ENCODE results near the gene TPCN2. TPM values are rescaled to one million over a fixed set of nuclear protein-coding genes. Genes with fewer than 3 reads are reported as not detected.
"Not testable (repeated sequence)": the region's sequence is repeated elsewhere in the genome, so short reads cannot be mapped to it uniquely, and the experiment has no call there.

The TPCN2 gene
- total RNA-seq, 2 experiments from 2014 or later: 16.0 to 17.0 TPM

- ATAC-seq: no peak
- intact Hi-C loops (cut with micrococcal nuclease): no loop called here
- POLR2A ChIA-PET: no interaction called here
Measured at GRCh38 chr11:69071956-69072355, 23.2 kb downstream of the TPCN2 start.

GRCh38 chr11:69073469-69073868, 24.7 kb downstream of the TPCN2 start:
- intact Hi-C loops (cut with micrococcal nuclease): no loop called here
- TF ChIP-seq CTCF (IDR thresholded peaks at IDR 0.05): no peak
- no peaks in the 10 kb centered on the region for H3K27me3 Mint-ChIP-seq
- ATAC-seq (no peak), DNase-seq (no peak)
- no peak overlapping the region for H3K27ac Mint-ChIP-seq
- no peaks in the 10 kb centered on the region for H3K4me1 Mint-ChIP-seq (ENCODE audit: low read depth)
- no peaks in the 10 kb centered on the region for H3K9me3 Mint-ChIP-seq
- H3K4me3 Mint-ChIP-seq: no peak overlapping the region
- POLR2A ChIA-PET: no interaction called here
- CTCF ChIA-PET: no interaction called here
- no peaks in the 10 kb centered on the region for H3K36me3 Mint-ChIP-seq (ENCODE audit: low read depth)

More at GRCh38 chr11:69071956-69072355, 23.2 kb downstream of the TPCN2 start:
- Mint-ChIP-seq H3K9me3 (no peaks in the 10 kb centered on the region), H3K27me3 (no peaks in the 10 kb centered on the region), H3K27ac (no peak overlapping the region), H3K4me3 (no peak overlapping the region), H3K4me1 (ENCODE audit: low read depth) (no peaks in the 10 kb centered on the region), H3K36me3 (ENCODE audit: low read depth) (no peaks in the 10 kb centered on the region)
- TF ChIP-seq CTCF (IDR thresholded peaks at IDR 0.05): no peak
- CTCF ChIA-PET: no interaction called here
- DNase-seq: no peak

- H3K4me3 Mint-ChIP-seq: no peak overlapping the region
- H3K4me1 Mint-ChIP-seq (ENCODE audit: low read depth): peaks cover 3% of the 10 kb centered on the region
- DNase-seq: no peak
- H3K9me3 Mint-ChIP-seq: no peaks in the 10 kb centered on the region
- no peak overlapping the region for H3K27ac Mint-ChIP-seq
- intact Hi-C loops (cut with micrococcal nuclease): no loop called here
- no peak for ATAC-seq
- TF ChIP-seq CTCF (IDR thresholded peaks at IDR 0.05): no peak
- H3K27me3 Mint-ChIP-seq: no peaks in the 10 kb centered on the region
- POLR2A ChIA-PET: no interaction called here
- CTCF ChIA-PET: no interaction called here
- peaks cover 3% of the 10 kb centered on the region for H3K36me3 Mint-ChIP-seq (ENCODE audit: low read depth)
Measured at GRCh38 chr11:69074375-69075140, 25.8 kb downstream of the TPCN2 start.

GRCh38 chr11:69075421-69076128, 26.8 kb downstream of the TPCN2 start:
- peaks cover 3% of the 10 kb centered on the region for H3K36me3 Mint-ChIP-seq (ENCODE audit: low read depth)
- H3K27ac Mint-ChIP-seq: no peak overlapping the region
- H3K27me3 Mint-ChIP-seq: no peaks in the 10 kb centered on the region
- CTCF ChIA-PET: no interaction called here
- no peaks in the 10 kb centered on the region for H3K9me3 Mint-ChIP-seq
- POLR2A ChIA-PET: no interaction called here
- H3K4me3 Mint-ChIP-seq: no peak overlapping the region
- peaks cover 12% of the 10 kb centered on the region for H3K4me1 Mint-ChIP-seq (ENCODE audit: low read depth)
- no peak for TF ChIP-seq CTCF (IDR thresholded peaks at IDR 0.05)
- ATAC-seq: no peak
- DNase-seq: no peak
- intact Hi-C loops (cut with micrococcal nuclease): no loop called here

GRCh38 chr11:69076129-69076791, 27.5 kb downstream of the TPCN2 start:
- H3K4me3 Mint-ChIP-seq: no peak overlapping the region

GRCh38 chr11:69076977-69077376, 28.2 kb downstream of the TPCN2 start:
- H3K4me3 Mint-ChIP-seq; intact Hi-C loops (cut with micrococcal nuclease); POLR2A ChIA-PET; H3K9me3 Mint-ChIP-seq; H3K27ac Mint-ChIP-seq; H3K36me3 Mint-ChIP-seq (ENCODE audit: low read depth); CTCF ChIA-PET; ATAC-seq; DNase-seq; H3K27me3 Mint-ChIP-seq: not testable (repeated sequence)
- H3K4me1 Mint-ChIP-seq (ENCODE audit: low read depth): peaks cover 14% of the 10 kb centered on the region

More at GRCh38 chr11:69076129-69076791, 27.5 kb downstream of the TPCN2 start:
- H3K4me1 Mint-ChIP-seq (ENCODE audit: low read depth): peaks cover 14% of the 10 kb centered on the region
- no peak for DNase-seq
- POLR2A ChIA-PET: no interaction called here
- peaks cover 5% of the 10 kb centered on the region for H3K36me3 Mint-ChIP-seq (ENCODE audit: low read depth)
- H3K27ac Mint-ChIP-seq: no peak overlapping the region
- CTCF ChIA-PET: no interaction called here
- TF ChIP-seq CTCF (IDR thresholded peaks at IDR 0.05): no peak
- H3K27me3 Mint-ChIP-seq: no peaks in the 10 kb centered on the region
- no peaks in the 10 kb centered on the region for H3K9me3 Mint-ChIP-seq
- intact Hi-C loops (cut with micrococcal nuclease): no loop called here
- ATAC-seq: no peak
